Gastrocnemius medialis (tissue), 4 donors: ENCODE data around the gene MTNR1A. TPM values are rescaled to one million over a fixed set of nuclear protein-coding genes. Genes with fewer than 3 reads are reported as not detected.

Experiments
- ATAC-seq, 2 donors: fragments of 150-250 bp; one replicate each; pipeline ENCODE4 v1.9.1; 2016
- DNase-seq, 2 donors: peaks; one replicate each; pipeline ENCODE4 v3.0.0-alpha.2; 2019
- H3K27ac ChIP-seq, 4 donors: fragments of 200-600 bp; sonication (generic); 1 replicate in 1 of 4; 2 replicates in 3 of 4; pipeline ENCODE4 v1.5.1; 2016 to 2018; ENCODE audit warnings: mild to moderate bottlenecking in 2 of 4, moderate library complexity in 1 of 4
- H3K27me3 ChIP-seq, 3 donors: fragments of 200-600 bp; sonication (generic) in 2 of 3; 1 replicate in 1 of 3; 2 replicates in 2 of 3; pipeline versions ENCODE4 v1.5.1 to v1.6.0; 2016 to 2019; ENCODE audit warnings: mild to moderate bottlenecking in 1 of 3, moderate library complexity in 1 of 3
- H3K36me3 ChIP-seq, 2 donors: fragments of 200-600 bp; sonication (generic) in 1 of 2; one replicate each; pipeline ENCODE4 v1.5.1; 2017 to 2018
- H3K4me1 ChIP-seq, 2 donors: fragments of 200-600 bp; sonication (generic) in 1 of 2; one replicate each; pipeline ENCODE4 v1.5.1; 2016 to 2017; ENCODE audit warnings: mild to moderate bottlenecking in 2 of 2
- H3K4me3 ChIP-seq, 4 donors: fragments of 200-600 bp; sonication (generic) in 3 of 4; 1 replicate in 1 of 4; 2 replicates in 3 of 4; pipeline ENCODE4 v1.5.1; 2016 to 2019; ENCODE audit warnings: mild to moderate bottlenecking in 2 of 4
- H3K9me3 ChIP-seq, 3 donors: fragments of 200-600 bp; sonication (generic) in 2 of 3; 1 replicate in 1 of 3; 2 replicates in 2 of 3; pipeline ENCODE4 v1.5.1; 2016 to 2019
- POLR2A ChIP-seq, 2 donors: fragments of 450-650 bp; IDR thresholded peaks; one replicate each; pipeline ENCODE4 v1.6.1; 2017; ENCODE audit warnings: antibody characterized with exemption in 2 of 2, mild to moderate bottlenecking in 2 of 2, moderate library complexity in 2 of 2
- in situ Hi-C, 4 donors: fragments of 200-750 bp; cut with MboI; loops; one replicate each; pipeline versions ENCODE4 v1.15.0 to v1.8.0; 2017; ENCODE audit warnings: low sequenced_read_pairs in 4 of 4
- intact Hi-C: fragments of 100-400 bp; cut with DNase I; formaldehyde crosslinking; loops from one replicate; pipeline ENCODE4 v1.15.1; 2023; ENCODE audit warnings: low total_unique reads
- total RNA-seq, 4 donors: library from RNA; depleted of rRNA; stranded (reverse); fragments of >200 nt; gene quantifications; one replicate each; pipeline versions ENCODE4 v1.1.0 to v1.2.3, GENCODE V29; 2016
- TF ChIP-seq, protein P1 (sequence below), 5 experiments: fragments of 450-650 bp in 3 of 5; fragments of 200-600 bp in 2 of 5; sonication (generic) in 2 of 5; IDR thresholded peaks in 4 of 5; conservative IDR thresholded peaks in 1 of 5; 1 replicate in 4 of 5; 2 replicates in 1 of 5; pipeline ENCODE4 v1.5.1; 2016 to 2019; ENCODE audit warnings: antibody characterized with exemption in 5 of 5, mild to moderate bottlenecking in 3 of 5, moderate library complexity in 3 of 5

The MTNR1A gene
- total RNA-seq, 4 donors from 2014 or later, result not detected

DNA sequence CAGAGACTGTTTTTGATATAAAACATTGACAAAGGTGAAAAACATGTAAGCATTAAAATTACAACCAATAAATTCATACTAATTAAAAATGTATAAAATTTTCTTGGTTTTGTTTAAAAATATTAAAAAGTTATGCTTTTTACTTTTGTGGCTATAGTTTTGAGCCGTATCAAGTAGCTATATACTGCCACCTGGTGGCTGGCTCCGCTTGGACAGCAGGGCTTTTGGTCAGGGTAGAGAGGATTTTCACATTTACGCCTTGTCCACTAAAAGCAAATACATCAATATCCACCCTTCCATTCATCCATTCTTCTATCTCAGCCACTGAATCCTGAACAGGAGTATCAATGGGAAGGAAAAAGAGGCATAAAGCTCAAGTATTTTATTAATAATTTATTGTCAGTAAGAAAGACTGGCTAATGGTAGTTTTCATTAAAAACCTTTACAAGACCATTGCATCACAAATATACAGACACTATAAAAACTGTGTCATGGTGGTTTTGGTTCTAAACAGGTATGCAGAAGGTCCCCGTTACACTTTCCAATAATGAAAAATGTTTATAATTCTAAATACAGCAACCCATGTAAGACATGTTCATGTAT, 32.1 kb upstream of the MTNR1A start:
- in situ Hi-C loops, result loop anchor here (5.0 to 25.0 kb wide), 3 partner anchors 285 to 300 kb away; no protein-coding TSS in a partner anchor
- TF ChIP-seq, protein P1, sequence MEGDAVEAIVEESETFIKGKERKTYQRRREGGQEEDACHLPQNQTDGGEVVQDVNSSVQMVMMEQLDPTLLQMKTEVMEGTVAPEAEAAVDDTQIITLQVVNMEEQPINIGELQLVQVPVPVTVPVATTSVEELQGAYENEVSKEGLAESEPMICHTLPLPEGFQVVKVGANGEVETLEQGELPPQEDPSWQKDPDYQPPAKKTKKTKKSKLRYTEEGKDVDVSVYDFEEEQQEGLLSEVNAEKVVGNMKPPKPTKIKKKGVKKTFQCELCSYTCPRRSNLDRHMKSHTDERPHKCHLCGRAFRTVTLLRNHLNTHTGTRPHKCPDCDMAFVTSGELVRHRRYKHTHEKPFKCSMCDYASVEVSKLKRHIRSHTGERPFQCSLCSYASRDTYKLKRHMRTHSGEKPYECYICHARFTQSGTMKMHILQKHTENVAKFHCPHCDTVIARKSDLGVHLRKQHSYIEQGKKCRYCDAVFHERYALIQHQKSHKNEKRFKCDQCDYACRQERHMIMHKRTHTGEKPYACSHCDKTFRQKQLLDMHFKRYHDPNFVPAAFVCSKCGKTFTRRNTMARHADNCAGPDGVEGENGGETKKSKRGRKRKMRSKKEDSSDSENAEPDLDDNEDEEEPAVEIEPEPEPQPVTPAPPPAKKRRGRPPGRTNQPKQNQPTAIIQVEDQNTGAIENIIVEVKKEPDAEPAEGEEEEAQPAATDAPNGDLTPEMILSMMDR (IDR thresholded peaks at IDR 0.05 in 4 of 5, conservative IDR thresholded peaks at IDR 0.05 in 1 of 5), result peak; percentile 45 to 84 (median 53)
- no peak for TF ChIP-seq POLR2A (IDR thresholded peaks at IDR 0.05)
- no peak overlapping the region for H3K27ac ChIP-seq
- no peaks in the 10 kb centered on the region for H3K36me3 ChIP-seq
- no peak overlapping the region for H3K4me3 ChIP-seq
- H3K4me1 ChIP-seq, result no peaks in the 10 kb centered on the region
- intact Hi-C loops, result loop anchor here (2.0 kb wide), 2 partner anchors 291 to 519 kb away; partner anchors contain the start of gene TLR3
- no peaks in the 10 kb centered on the region for H3K9me3 ChIP-seq
- H3K27me3 ChIP-seq, result no peaks in the 10 kb centered on the region
- peak in 1 of 2 donors; percentile 19 for DNase-seq
- ATAC-seq, result no peak

DNA sequence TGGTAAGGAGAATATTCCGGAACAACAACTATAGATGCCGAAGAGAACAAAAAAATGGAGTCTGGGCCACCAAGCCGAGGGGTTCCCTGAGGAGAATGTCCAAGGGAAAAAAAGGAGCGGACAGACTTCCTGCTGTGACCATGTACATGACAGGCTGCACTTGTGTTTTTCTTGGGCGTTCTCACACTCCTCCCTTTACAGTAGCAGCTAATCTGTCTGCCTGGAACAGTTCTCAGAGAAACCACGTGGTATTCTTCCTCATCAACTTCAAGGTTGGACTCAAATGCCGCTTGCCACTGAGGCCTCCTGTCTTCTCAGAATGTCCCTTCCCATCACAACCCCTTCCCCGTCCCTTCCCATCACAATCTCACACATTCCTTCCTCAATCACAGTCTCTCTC, 30.8 kb upstream of the MTNR1A start:
- Histone ChIP-seq H3K27me3 (no peaks in the 10 kb centered on the region), H3K9me3 (no peaks in the 10 kb centered on the region), H3K4me1 (no peaks in the 10 kb centered on the region), H3K27ac (no peak overlapping the region), H3K36me3 (no peaks in the 10 kb centered on the region), H3K4me3 (no peak overlapping the region)
- ATAC-seq (no peak), DNase-seq (no peak)
- in situ Hi-C loops (loop anchor here (5.0 to 25.0 kb wide), 3 partner anchors 284 to 299 kb away; no protein-coding TSS in a partner anchor), intact Hi-C loops (loop anchor here (2.0 kb wide), 2 partner anchors 289 to 517 kb away; partner anchors contain the start of gene TLR3)
- TF ChIP-seq POLR2A (IDR thresholded peaks at IDR 0.05), result no peak
- TF ChIP-seq, protein P1 (IDR thresholded peaks at IDR 0.05 in 4 of 5, conservative IDR thresholded peaks at IDR 0.05 in 1 of 5), result no peak

DNA sequence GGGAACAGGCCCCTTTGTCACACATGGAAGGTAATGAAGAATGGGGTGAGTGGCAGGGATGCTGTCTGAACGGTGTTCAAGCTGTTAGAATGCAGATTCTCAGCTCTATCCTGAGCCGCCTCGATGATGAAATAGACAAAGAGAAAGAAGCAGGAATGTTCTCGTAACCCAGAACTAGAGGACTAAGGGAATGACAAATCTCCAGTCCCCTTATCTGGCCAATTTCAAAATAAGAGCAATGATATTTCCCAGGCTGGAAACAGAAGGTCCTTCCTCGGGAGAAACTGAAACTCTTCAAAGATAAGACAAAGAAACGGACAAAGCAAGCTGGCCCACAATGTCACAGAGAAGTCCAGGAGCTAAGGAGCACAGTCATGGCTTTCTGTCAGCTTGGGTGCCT, 29.5 kb upstream of the MTNR1A start:
- no peak overlapping the region for H3K27ac ChIP-seq
- ATAC-seq (no peak), DNase-seq (no peak)
- H3K27me3 ChIP-seq, result no peaks in the 10 kb centered on the region
- in situ Hi-C loops (loop anchor here (5.0 to 25.0 kb wide), 3 partner anchors 283 to 298 kb away; no protein-coding TSS in a partner anchor), intact Hi-C loops (no loop called here)
- no peaks in the 10 kb centered on the region for H3K9me3 ChIP-seq
- H3K36me3 ChIP-seq, result no peaks in the 10 kb centered on the region
- no peaks in the 10 kb centered on the region for H3K4me1 ChIP-seq
- H3K4me3 ChIP-seq, result no peak overlapping the region
- TF ChIP-seq, protein P1 (IDR thresholded peaks at IDR 0.05 in 4 of 5, conservative IDR thresholded peaks at IDR 0.05 in 1 of 5), result no peak
- no peak for TF ChIP-seq POLR2A (IDR thresholded peaks at IDR 0.05)

DNA sequence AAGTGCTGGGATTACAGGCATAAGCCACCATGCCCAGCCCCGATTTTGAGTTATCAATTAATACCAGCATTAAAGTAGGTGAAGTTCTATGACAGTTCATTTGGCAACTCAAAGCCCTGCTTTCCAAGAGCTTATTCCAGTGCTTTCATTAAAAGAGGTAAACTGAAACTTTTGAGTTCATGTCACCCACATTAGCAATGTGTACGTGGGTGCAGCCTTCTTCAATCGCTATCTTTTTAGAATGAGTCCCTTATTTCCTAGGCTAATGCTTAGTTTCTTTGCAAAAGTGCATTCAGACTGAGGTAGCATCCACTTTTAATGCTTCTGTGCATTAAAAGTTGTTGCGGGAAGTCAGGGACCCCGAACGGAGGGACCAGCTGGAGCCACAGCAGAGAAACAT, 26.1 kb upstream of the MTNR1A start:
- Histone ChIP-seq H3K27me3 (no peaks in the 10 kb centered on the region), H3K4me3 (no peak overlapping the region), H3K4me1 (no peaks in the 10 kb centered on the region), H3K27ac (no peak overlapping the region), H3K36me3 (no peaks in the 10 kb centered on the region), H3K9me3 (no peaks in the 10 kb centered on the region)
- intact Hi-C loops, result no loop called here
- no peak for TF ChIP-seq POLR2A (IDR thresholded peaks at IDR 0.05)
- TF ChIP-seq, protein P1 (IDR thresholded peaks at IDR 0.05 in 4 of 5, conservative IDR thresholded peaks at IDR 0.05 in 1 of 5), result no peak
- no peak for ATAC-seq
- DNase-seq, result no peak
- in situ Hi-C loops, result loop anchor here in 3 of 4 donors (10.0 to 25.0 kb wide), 2 partner anchors 287 to 294 kb away; no protein-coding TSS in a partner anchor
